NCI-H2171 (cell line): Measurements from ENCODE around the gene PTPRK.

Experiments used
- DNase-seq: peaks from one replicate; lab custom pipeline; 2025; lab: John Stamatoyannopoulos, UW

PTPRK gene

GRCh38 chr6:128069188-128069587, 451.2 kb downstream of the PTPRK start:
- no peak for DNase-seq

- peak; percentile 33 for DNase-seq
Observed at GRCh38 chr6:128068119-128068479, 452.3 kb downstream of the PTPRK start.

- no peak for DNase-seq
Observed at GRCh38 chr6:128067446-128068118, 452.8 kb downstream of the PTPRK start.

GRCh38 chr6:128065072-128065471, 455.3 kb downstream of the PTPRK start:
- no peak for DNase-seq

GRCh38 chr6:128064540-128064895, 455.9 kb downstream of the PTPRK start:
- no peak for DNase-seq

GRCh38 chr6:128063850-128064539, 456.4 kb downstream of the PTPRK start:
- DNase-seq = no peak

GRCh38 chr6:128062882-128063603, 457.4 kb downstream of the PTPRK start:
- no peak for DNase-seq

- DNase-seq = no peak
Observed at GRCh38 chr6:128057946-128058345, 462.5 kb downstream of the PTPRK start.

GRCh38 chr6:128057541-128057940, 462.9 kb downstream of the PTPRK start:
- no peak for DNase-seq

- no peak for DNase-seq
Observed at GRCh38 chr6:128053109-128053508, 467.3 kb downstream of the PTPRK start.

GRCh38 chr6:128047989-128048388, 472.4 kb downstream of the PTPRK start:
- no peak for DNase-seq

GRCh38 chr6:128046033-128046432, 474.4 kb downstream of the PTPRK start:
- DNase-seq = no peak

- no peak for DNase-seq
Observed at GRCh38 chr6:128039543-128039942, 480.9 kb downstream of the PTPRK start.

GRCh38 chr6:128036808-128037570, 483.4 kb downstream of the PTPRK start:
- no peak for DNase-seq

GRCh38 chr6:128033156-128033555, 487.2 kb downstream of the PTPRK start:
- DNase-seq = no peak

GRCh38 chr6:128032042-128032441, 488.4 kb downstream of the PTPRK start:
- DNase-seq = no peak

GRCh38 chr6:128029826-128030225, 490.6 kb downstream of the PTPRK start:
- DNase-seq = no peak

GRCh38 chr6:128028183-128028582, 492.2 kb downstream of the PTPRK start:
- no peak for DNase-seq

- DNase-seq = no peak
Observed at GRCh38 chr6:128025478-128025877, 494.9 kb downstream of the PTPRK start.

GRCh38 chr6:128024969-128025368, 495.4 kb downstream of the PTPRK start:
- DNase-seq = no peak

GRCh38 chr6:128024046-128024445, 496.4 kb downstream of the PTPRK start:
- DNase-seq = no peak

- DNase-seq = no peak
Observed at GRCh38 chr6:128018821-128019220, 501.6 kb downstream of the PTPRK start.

- DNase-seq = no peak
Observed at GRCh38 chr6:128017288-128017687, 503.1 kb downstream of the PTPRK start.
